GM12892 (cell line): ENCODE results near the gene PLCE1.

Source experiments
- DNase-seq: peaks from one replicate; pipeline ENCODE4 v3.0.0; 2011; ENCODE audit not compliant: insufficient read length
- FAIRE-seq: peaks from 2 replicates; lab custom pipeline; 2011; peaks lifted over from hg19 to GRCh38; lab: Jason Lieb, UNC
- POLR2A ChIP-seq: IDR thresholded peaks from 2 replicates; pipeline ENCODE4 v1.6.1; 2011; ENCODE audit warnings: low read depth, low read length, control low read depth
- POLR2AphosphoS5 ChIP-seq: IDR thresholded peaks from 2 replicates; pipeline ENCODE4 v1.6.1; 2011; ENCODE audit warnings: low read depth, low read length, control low read depth
- TAF1 ChIP-seq: IDR thresholded peaks from 2 replicates; pipeline ENCODE4 v1.6.1; 2011; ENCODE audit warnings: low read depth, mild to moderate bottlenecking, control low read depth, low read length, borderline replicate concordance

The PLCE1 gene

DNA sequence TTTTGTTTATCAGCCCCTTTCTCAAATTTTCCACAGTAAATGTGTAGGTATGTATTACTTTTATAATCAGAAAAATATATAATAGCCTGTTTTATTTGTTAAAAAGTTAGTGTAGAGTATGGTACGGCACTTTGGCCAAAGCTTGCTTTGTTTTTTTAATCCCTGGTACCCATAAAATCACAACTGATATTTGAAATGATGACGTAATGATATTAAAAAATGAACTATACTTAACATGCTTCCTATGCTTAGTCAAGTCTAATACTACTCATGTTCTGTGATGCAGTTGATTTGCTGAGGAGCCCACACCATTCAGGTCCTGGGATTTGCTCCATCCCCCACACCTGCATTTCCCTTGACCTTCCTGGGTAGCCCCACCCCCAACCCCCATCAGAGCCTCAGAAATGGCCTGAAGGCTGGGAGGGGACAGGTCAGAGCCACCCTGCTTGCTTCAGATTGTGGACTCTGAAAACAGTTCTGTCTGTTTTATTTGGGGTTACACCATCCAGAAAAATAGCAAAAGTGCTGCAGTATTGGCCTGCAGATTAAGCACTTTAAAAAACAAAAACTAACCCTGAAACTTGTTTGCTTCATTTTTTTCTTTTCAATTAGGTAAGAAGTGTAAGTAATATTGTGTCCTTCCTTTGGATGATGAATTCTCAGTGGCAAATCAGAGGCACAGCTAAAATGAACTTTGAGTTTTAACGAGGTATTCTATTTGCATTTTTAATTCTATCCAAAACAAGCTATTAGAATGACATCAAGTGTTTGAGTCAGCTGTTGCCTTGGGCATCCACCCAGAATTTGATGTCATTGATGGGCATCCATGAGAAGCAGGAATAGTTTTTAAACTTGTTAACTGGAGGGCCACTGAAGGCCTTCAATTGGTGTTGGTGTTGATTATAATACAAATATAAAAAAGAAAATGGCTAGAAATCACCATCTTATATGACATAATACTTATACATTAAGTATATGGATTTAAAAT, 23.3 kb downstream of the PLCE1 start:
- no peak for TF ChIP-seq TAF1
- TF ChIP-seq POLR2A: no peak
- TF ChIP-seq POLR2AphosphoS5: no peak
- FAIRE-seq (no peak), DNase-seq (no peak)

DNA sequence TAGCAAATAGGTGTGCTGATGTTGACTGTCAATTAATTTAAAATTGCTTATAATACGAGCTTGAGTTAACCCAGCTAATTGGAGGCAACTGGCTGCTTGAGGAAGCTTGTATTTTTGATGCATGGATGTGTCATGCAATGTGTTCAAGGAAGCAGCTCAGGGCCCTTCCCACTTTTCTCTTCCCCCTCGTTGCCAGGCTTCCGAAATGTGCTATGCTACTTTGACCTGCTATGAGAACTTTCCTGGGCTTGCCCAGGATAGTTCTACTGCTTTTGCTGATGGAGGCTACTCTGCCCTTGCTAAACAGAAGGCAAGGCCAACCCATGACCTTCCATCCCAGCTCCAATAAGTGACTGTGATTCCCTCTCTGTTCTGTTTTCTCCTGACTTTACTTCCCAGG, 24.4 kb downstream of the PLCE1 start:
- no peak for FAIRE-seq
- DNase-seq: no peak
- no peak for TF ChIP-seq POLR2A
- no peak for TF ChIP-seq POLR2AphosphoS5
- no peak for TF ChIP-seq TAF1

DNA sequence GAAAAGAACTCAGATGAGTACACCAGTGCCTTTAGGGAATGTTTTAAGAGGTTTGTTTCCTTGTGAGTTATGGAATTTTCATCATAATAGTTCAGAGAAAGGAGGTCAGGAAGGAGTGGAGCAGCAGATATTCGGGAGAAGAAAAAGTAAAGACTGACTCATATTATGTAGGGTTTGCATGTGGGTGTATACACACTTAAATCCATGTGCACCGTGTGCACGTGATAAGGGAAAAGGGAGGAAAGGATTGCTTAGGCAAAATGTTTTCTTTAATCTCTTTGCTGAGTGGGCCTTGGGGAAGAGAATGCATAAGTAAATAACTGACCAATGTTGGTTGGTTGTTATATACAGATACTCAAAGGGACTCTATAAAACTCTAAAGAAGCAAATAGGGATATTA, 30.2 kb downstream of the PLCE1 start:
- FAIRE-seq: no peak
- DNase-seq: no peak
- TF ChIP-seq TAF1 (no peak), POLR2A (no peak), POLR2AphosphoS5 (no peak)

DNA sequence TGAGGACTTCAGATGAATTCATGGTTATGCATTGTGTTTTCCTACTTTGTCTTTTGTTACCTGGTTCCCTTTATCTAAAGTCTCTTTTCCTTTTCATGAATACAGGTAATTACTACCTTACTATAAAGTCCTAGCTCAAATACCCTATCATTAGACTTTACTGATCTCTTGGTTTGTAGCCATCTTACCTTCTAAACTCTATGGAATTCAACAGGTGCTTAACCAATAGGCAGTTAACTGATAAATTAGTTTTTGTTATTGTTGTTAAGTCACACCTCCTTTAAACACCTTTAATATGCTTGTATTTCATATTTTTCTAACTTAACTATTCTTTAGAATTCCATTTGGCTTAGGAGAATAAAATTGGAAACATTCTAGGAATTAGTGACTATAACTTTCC, 30.7 kb downstream of the PLCE1 start:
- TF ChIP-seq POLR2AphosphoS5 (no peak), TAF1 (no peak), POLR2A (no peak)
- FAIRE-seq: no peak
- no peak for DNase-seq

DNA sequence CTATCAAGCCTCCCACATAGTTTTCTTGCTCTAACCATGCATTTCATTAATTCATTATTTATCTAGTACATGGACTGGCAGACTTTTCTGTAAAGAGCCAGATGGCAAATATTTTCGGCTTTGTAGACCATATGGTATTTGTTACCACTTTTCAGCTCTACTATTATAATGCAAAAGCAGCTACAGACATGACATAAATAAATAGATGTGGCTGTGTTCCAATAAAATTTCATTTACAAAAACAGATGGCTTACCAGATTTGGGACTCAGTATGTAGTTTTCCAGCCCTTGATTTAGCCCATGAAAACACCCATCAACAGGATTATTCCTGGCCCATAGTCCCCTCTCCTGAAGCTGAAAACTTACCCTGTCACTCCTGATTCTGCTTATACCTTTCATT, 32.1 kb downstream of the PLCE1 start:
- no peak for FAIRE-seq
- TF ChIP-seq POLR2A: no peak
- DNase-seq: no peak

DNA sequence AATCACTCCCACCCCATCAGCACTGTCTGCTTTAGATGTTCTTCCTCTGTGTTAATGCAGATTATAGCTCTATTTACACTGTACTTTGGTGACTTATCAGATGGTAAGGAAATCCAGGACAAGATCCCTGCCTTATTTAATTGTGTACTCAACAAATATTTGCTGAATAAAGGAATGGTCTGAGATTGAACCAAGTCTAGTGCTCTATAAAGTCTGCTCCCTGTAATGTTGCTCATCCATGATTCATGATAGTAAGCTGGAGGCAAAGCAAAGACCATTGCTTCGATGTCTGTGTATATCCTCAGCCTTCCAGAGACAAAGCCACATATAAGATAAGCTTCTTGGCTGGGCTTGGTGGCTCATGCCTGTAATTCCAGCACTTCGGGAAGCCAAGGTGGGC, 33.5 kb downstream of the PLCE1 start:
- DNase-seq (no peak), FAIRE-seq (no peak)
- TF ChIP-seq POLR2A: no peak
- no peak for TF ChIP-seq TAF1
- TF ChIP-seq POLR2AphosphoS5: no peak

DNA sequence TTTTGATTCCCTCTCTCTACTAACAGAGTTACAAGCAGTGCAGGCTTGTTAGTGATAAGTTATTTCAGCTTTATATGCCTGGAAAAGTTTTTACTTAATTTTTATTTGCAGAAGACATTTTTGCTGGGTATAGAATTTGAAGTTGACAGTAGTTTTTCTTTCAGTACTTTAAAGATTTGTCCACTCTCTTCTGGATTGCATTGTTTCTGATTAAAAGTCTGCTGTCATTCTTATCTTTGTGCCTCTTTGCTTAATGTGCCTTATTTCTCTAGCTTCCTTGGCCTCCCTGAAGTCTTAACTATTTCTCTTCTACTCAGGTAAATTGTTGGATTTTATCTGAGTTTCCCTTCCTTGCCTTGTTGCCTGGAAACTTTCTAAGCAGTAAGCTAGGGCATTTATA, 36.2 kb downstream of the PLCE1 start:
- TF ChIP-seq TAF1 (no peak), POLR2A (no peak), POLR2AphosphoS5 (no peak)
- DNase-seq (no peak), FAIRE-seq (no peak)

DNA sequence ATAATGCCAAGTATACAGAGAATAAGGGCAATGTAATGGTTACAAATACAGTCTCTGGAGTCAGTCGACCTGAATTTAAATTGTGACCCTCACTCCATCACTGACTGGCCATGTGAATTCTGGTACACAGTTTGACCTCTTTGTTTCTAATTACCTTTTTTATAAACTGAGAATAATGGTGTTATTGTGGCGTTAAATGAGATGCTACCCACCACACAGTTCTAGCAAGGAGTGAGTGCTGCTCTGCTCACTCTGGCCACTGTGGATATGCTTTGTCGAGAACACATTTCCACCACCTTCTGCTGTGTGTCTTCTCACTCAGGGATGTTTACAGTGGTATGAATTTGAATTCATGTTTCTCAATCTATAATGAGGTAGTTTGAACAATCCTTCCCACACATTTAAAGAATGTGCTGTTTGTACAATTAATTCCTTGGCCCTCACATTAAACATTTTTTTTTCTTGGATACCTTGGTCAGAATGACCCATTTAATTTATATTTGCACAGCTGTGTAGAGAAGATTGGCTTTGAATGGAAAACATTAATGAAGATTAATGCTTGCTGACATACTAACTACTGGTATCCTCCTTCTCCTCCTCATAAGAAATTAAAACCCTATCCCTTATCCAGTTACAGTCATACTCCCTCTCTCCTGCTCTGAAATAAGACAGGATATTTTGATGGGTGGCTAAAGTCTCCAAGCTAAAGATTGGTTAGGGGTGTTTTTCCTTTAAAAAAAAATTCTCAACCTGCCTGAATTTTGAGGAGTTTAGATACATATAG, 42.4 kb downstream of the PLCE1 start:
- no peak for DNase-seq
- FAIRE-seq: no peak
- no peak for TF ChIP-seq POLR2A
- TF ChIP-seq POLR2AphosphoS5: no peak
- no peak for TF ChIP-seq TAF1

DNA sequence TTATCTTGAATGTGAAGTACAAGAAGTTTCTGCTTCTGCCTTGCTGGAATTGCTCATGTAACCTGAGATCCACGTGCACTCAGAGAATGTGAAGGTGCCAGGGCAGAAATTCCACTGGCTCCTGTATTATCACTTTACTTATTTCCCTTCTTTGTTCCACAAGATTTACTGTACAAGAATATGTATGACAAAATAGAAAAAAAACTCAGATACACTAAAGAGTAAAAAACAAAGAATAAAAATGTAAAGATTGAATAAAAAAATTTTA, 43.0 kb downstream of the PLCE1 start:
- DNase-seq (no peak), FAIRE-seq (no peak)
- no peak for TF ChIP-seq TAF1
- no peak for TF ChIP-seq POLR2A
- TF ChIP-seq POLR2AphosphoS5: no peak

DNA sequence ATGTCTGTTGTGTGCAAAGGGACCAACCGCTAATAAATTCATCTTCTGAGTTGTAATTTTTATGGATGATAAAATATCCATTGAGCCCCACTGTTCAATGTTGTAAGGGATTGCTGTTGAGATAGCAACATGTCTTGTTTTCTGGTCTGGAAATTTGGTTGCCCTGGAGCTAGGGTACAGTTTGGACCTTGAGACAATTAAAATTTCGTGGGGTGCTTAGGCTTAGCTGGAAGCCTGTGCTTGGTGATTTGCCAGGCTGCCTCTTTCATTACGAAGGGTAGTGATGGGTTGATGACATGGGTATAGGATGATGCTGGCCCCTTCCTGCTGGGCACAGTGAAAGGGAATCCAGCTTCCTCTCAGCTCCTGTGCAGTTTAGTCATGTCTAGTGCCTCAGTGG, 43.6 kb downstream of the PLCE1 start:
- DNase-seq (no peak), FAIRE-seq (no peak)
- TF ChIP-seq POLR2AphosphoS5 (no peak), TAF1 (no peak), POLR2A (no peak)

DNA sequence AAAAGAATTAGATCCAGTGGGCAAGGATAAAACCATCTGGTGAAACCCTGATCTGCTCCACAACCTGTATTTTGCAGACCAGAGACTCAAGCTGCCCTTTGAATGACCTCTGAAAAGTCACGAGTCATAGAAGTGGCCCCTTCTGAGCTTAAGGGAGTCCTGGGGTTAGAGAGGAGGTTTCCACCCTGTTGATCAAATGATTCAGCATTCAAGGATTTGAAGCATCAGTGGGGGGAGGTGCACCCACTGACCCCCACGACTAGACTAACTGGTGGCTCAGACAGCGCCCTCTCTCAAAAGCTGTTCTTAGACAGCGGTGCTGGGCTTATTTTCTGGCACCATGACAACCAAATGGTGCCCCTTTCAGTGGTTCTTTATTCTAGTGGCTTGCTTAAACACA, 44.3 kb downstream of the PLCE1 start:
- no peak for DNase-seq
- TF ChIP-seq POLR2AphosphoS5: no peak
- FAIRE-seq: no peak

DNA sequence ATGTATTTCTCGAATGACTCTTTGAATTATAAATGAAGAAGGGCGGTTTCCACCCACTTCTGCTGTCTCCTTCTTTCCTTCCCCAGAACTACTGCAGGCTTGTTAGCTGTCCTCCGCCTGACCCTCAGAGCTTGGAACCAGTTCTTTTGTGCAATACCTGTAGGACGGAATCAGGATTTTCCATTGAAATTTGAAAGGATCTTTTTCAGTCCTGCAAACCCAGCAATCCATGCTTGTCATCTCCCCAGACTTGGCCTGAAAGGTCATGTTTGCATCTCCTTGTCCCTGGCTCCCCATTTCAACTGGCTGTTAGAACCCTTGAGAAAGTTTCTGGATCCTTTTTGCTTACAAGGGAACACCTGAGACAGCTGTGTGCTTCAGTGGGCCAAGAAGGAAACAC, 47.5 kb downstream of the PLCE1 start:
- FAIRE-seq: no peak
- DNase-seq: no peak
- TF ChIP-seq POLR2AphosphoS5 (no peak), TAF1 (no peak), POLR2A (no peak)
